ENCODE data around the gene PLXNA3.

DNA sequence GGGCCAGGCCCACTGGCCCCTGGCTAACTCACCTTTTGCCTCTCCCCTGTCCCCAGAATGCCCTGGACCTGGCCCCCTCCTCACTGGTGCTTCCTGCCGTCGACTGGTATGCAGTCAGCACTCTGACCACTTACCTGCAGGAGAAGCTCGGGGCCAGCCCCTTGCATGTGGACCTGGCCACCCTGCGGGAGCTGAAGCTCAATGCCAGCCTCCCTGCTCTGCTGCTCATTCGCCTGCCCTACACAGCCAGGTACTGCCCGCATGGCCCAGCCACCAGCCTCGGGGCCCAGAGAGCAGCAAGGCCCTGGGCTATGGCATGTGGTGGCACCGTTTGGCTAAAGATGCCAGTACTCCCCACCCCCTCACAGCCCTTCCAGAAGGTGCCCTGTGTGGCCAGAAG is 25.9 kb upstream of the PLXNA3 start:
- TF ChIP-seq, protein P1, sequence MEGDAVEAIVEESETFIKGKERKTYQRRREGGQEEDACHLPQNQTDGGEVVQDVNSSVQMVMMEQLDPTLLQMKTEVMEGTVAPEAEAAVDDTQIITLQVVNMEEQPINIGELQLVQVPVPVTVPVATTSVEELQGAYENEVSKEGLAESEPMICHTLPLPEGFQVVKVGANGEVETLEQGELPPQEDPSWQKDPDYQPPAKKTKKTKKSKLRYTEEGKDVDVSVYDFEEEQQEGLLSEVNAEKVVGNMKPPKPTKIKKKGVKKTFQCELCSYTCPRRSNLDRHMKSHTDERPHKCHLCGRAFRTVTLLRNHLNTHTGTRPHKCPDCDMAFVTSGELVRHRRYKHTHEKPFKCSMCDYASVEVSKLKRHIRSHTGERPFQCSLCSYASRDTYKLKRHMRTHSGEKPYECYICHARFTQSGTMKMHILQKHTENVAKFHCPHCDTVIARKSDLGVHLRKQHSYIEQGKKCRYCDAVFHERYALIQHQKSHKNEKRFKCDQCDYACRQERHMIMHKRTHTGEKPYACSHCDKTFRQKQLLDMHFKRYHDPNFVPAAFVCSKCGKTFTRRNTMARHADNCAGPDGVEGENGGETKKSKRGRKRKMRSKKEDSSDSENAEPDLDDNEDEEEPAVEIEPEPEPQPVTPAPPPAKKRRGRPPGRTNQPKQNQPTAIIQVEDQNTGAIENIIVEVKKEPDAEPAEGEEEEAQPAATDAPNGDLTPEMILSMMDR (IDR thresholded peaks at IDR 0.05) = no peak
- TF ChIP-seq SIN3A (IDR thresholded peaks at IDR 0.05; ENCODE audit: borderline replicate concordance, insufficient read depth, low read depth, low read length) = no peak
- TF ChIP-seq, protein P2, sequence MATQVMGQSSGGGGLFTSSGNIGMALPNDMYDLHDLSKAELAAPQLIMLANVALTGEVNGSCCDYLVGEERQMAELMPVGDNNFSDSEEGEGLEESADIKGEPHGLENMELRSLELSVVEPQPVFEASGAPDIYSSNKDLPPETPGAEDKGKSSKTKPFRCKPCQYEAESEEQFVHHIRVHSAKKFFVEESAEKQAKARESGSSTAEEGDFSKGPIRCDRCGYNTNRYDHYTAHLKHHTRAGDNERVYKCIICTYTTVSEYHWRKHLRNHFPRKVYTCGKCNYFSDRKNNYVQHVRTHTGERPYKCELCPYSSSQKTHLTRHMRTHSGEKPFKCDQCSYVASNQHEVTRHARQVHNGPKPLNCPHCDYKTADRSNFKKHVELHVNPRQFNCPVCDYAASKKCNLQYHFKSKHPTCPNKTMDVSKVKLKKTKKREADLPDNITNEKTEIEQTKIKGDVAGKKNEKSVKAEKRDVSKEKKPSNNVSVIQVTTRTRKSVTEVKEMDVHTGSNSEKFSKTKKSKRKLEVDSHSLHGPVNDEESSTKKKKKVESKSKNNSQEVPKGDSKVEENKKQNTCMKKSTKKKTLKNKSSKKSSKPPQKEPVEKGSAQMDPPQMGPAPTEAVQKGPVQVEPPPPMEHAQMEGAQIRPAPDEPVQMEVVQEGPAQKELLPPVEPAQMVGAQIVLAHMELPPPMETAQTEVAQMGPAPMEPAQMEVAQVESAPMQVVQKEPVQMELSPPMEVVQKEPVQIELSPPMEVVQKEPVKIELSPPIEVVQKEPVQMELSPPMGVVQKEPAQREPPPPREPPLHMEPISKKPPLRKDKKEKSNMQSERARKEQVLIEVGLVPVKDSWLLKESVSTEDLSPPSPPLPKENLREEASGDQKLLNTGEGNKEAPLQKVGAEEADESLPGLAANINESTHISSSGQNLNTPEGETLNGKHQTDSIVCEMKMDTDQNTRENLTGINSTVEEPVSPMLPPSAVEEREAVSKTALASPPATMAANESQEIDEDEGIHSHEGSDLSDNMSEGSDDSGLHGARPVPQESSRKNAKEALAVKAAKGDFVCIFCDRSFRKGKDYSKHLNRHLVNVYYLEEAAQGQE (IDR thresholded peaks at IDR 0.05; ENCODE audit: insufficient read depth in 1 of 2, low read depth in 2 of 2, low read length in 1 of 2) = no peak
- TF ChIP-seq POLR2AphosphoS5 (IDR thresholded peaks at IDR 0.05; ENCODE audit: low read depth, low read length) = no peak
- TF ChIP-seq TCF7L2 (IDR thresholded peaks at IDR 0.05; ENCODE audit: low read depth, low read length) = no peak

Data from Panc1 (cell line).